Left hindlimb (tissue), 1 donor: ENCODE measurements around the gene VSIG10.
"Not testable (repeated sequence)": the region's sequence is repeated elsewhere in the genome, so short reads cannot be mapped to it uniquely, and the experiment has no call there.

ENCODE experiments used
- DNase-seq: peaks from one replicate; pipeline ENCODE4 v3.0.0-alpha.2; 2018

Gene VSIG10

GRCh38 chr12:118025168-118025567 is 78.6 kb downstream of the VSIG10 start:
- DNase-seq: no peak

GRCh38 chr12:118023301-118023860 is 80.4 kb downstream of the VSIG10 start:
- no peak for DNase-seq

- no peak for DNase-seq
Measured at GRCh38 chr12:118022728-118023109, 81.1 kb downstream of the VSIG10 start.

- not testable (repeated sequence) for DNase-seq
Measured at GRCh38 chr12:118022097-118022727, 81.6 kb downstream of the VSIG10 start.

GRCh38 chr12:118020036-118020435 is 83.8 kb downstream of the VSIG10 start:
- DNase-seq: no peak

GRCh38 chr12:118017926-118018325 is 85.9 kb downstream of the VSIG10 start:
- DNase-seq: no peak

- DNase-seq: peak; percentile 97
Measured at GRCh38 chr12:118016424-118017264, 87.2 kb downstream of the VSIG10 start, which contains the start of gene RFC5. RFC5 (plus strand) TSS chr12:118016703; CDS start chr12:118016828, 125 bp downstream.

- no peak for DNase-seq
Measured at GRCh38 chr12:118015944-118016343, 87.9 kb downstream of the VSIG10 start.

- DNase-seq: no peak
Measured at GRCh38 chr12:118015306-118015705, 88.5 kb downstream of the VSIG10 start.
